ENCODE measurements around the gene GSTT4.

GSTT4 gene

DNA sequence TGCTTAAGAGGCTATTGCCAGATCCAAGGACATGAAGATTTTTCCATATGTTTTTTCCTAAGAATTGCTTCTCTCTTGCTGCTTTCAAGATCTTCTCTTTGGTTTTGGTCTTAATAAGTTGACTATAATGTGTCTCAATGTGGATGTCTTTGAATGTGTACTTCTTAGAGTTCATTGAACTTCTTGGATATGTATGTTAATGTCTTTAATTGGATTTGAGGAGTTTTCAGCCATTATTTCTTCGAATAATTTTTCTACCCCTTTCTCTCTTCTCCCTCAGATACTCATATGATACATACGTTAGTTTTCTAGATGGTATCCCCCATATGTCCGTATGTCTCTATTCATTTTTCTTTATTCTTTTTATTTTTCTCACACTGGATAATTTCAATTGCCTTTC is 19.1 kb upstream of the GSTT4 start:
- H3K27ac ChIP-seq, result no peak overlapping the region
- no peaks in the 10 kb centered on the region for H3K27me3 ChIP-seq (ENCODE audit: insufficient read depth, low read depth, severe bottlenecking)
- no peaks in the 10 kb centered on the region; the same call in 1 of the 2 replicates for H3K36me3 ChIP-seq
- TF ChIP-seq, protein P1, sequence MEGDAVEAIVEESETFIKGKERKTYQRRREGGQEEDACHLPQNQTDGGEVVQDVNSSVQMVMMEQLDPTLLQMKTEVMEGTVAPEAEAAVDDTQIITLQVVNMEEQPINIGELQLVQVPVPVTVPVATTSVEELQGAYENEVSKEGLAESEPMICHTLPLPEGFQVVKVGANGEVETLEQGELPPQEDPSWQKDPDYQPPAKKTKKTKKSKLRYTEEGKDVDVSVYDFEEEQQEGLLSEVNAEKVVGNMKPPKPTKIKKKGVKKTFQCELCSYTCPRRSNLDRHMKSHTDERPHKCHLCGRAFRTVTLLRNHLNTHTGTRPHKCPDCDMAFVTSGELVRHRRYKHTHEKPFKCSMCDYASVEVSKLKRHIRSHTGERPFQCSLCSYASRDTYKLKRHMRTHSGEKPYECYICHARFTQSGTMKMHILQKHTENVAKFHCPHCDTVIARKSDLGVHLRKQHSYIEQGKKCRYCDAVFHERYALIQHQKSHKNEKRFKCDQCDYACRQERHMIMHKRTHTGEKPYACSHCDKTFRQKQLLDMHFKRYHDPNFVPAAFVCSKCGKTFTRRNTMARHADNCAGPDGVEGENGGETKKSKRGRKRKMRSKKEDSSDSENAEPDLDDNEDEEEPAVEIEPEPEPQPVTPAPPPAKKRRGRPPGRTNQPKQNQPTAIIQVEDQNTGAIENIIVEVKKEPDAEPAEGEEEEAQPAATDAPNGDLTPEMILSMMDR (IDR thresholded peaks at IDR 0.05; ENCODE audit: low read depth, low read length), result no peak
- H3K4me3 ChIP-seq (ENCODE audit: low read depth, low read length), result no peak overlapping the region
- no peaks in the 10 kb centered on the region for H3K9me3 ChIP-seq (ENCODE audit: severe bottlenecking)
- no peak for DNase-seq

DNA sequence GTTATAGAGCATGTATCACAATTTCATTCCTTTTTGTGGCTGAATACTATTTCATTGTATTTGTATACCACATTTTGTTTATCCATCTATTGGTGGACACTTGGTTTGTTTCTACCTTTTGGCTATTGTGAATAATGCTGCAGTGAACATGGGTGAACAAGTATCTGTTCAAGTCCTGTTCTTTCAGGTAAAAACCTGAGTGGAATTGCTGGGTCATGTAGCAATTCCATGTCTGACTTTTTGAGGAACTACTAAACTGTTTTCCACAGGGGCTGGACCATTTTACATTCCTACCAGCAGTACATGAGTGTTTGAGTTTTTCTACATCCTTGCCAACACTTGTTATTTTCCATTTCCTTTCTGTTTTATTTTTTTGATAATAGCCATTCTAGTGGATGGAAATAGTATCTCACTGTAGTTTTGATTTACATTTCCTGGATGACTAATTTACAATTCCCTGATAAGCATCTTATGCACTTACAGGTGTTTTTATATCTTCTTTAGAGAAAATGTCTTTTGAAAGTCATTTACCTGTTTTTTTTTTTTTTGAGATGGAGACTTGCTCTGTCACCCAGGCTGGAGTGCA is 18.0 kb upstream of the GSTT4 start:
- no peaks in the 10 kb centered on the region; the same call in 1 of the 2 replicates for H3K36me3 ChIP-seq
- TF ChIP-seq, protein P1 (IDR thresholded peaks at IDR 0.05; ENCODE audit: low read depth, low read length), result no peak
- no peak for DNase-seq
- H3K9me3 ChIP-seq (ENCODE audit: severe bottlenecking), result no peaks in the 10 kb centered on the region
- H3K4me3 ChIP-seq (ENCODE audit: low read depth, low read length), result no peak overlapping the region
- no peak overlapping the region for H3K27ac ChIP-seq
- no peaks in the 10 kb centered on the region for H3K27me3 ChIP-seq (ENCODE audit: insufficient read depth, low read depth, severe bottlenecking)

DNA sequence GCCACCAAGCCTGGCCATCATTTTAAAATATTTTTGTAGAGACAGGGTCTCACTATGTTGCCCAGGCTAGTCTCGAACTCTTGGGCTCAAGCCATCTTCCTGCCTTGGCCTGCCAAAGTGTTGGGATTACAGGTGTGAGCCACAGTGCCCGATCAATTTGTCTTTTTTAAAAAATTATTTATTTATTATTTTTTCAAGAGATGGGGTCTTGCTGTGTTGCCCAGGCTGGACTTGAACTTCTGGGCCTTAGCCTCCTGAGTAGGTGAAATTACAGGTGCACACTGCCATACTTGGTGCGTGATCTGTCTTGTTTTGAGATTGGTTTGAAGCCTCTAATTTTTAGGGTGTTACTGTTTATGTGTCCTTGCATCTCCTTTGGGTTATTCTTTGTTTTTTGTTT is 16.1 kb upstream of the GSTT4 start:
- Histone ChIP-seq H3K27ac (no peak overlapping the region), H3K4me3 (ENCODE audit: low read depth, low read length) (no peak overlapping the region), H3K27me3 (ENCODE audit: insufficient read depth, low read depth, severe bottlenecking) (no peaks in the 10 kb centered on the region), H3K36me3 (peaks cover 8% of the 10 kb centered on the region), H3K9me3 (ENCODE audit: severe bottlenecking) (no peaks in the 10 kb centered on the region)
- DNase-seq, result no peak
- TF ChIP-seq, protein P1 (IDR thresholded peaks at IDR 0.05; ENCODE audit: low read depth, low read length), result no peak

DNA sequence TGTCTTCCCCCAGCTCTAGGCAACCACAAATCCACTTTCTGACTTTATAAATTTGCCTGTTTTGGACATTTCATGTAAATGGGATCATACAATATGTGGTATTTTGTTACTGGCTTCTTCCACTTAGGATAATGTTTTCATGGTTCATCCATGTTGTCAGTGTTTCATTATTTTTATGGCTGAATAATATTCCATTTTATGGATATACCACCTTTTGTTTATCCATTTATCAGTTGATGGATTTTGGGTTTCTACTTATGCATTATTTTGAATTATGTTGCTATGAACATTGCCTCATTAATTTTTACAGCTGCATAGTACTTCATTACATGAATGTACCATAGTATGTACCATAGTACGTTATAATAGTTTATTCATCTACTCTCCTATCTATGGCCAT is 10.9 kb upstream of the GSTT4 start:
- DNase-seq, result no peak
- H3K9me3 ChIP-seq (ENCODE audit: severe bottlenecking), result no peaks in the 10 kb centered on the region
- TF ChIP-seq, protein P1 (IDR thresholded peaks at IDR 0.05; ENCODE audit: low read depth, low read length), result no peak
- no peak overlapping the region for H3K27ac ChIP-seq
- no peak overlapping the region for H3K4me3 ChIP-seq (ENCODE audit: low read depth, low read length)
- no peaks in the 10 kb centered on the region for H3K27me3 ChIP-seq (ENCODE audit: insufficient read depth, low read depth, severe bottlenecking)
- H3K36me3 ChIP-seq, result peaks cover 12% of the 10 kb centered on the region

DNA sequence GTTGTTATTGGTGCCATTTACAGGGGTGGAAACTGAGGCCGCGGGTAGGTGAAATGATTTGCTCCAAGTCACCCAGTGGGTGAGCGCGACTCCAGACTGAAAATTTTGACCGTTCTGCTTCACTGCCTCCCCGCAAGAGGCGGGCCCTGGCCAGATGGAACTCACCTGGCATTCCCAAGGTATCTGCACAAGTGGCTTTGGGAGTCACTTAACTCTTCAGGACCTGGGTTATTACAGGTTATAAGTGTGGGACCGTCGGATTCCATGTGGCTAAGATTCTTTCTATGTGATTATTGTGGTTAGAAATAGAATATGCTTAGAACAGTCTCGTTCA is 6.4 kb upstream of the GSTT4 start:
- peak overlapping the region; percentile 98 for H3K4me3 ChIP-seq (ENCODE audit: low read depth, low read length)
- H3K9me3 ChIP-seq (ENCODE audit: severe bottlenecking), result no peaks in the 10 kb centered on the region
- peak overlapping the region; percentile 79 for H3K27ac ChIP-seq
- H3K36me3 ChIP-seq, result peaks cover 6% of the 10 kb centered on the region
- H3K27me3 ChIP-seq (ENCODE audit: insufficient read depth, low read depth, severe bottlenecking), result no peaks in the 10 kb centered on the region
- TF ChIP-seq, protein P1 (IDR thresholded peaks at IDR 0.05; ENCODE audit: low read depth, low read length), result no peak
- peak; percentile 39 for DNase-seq

DNA sequence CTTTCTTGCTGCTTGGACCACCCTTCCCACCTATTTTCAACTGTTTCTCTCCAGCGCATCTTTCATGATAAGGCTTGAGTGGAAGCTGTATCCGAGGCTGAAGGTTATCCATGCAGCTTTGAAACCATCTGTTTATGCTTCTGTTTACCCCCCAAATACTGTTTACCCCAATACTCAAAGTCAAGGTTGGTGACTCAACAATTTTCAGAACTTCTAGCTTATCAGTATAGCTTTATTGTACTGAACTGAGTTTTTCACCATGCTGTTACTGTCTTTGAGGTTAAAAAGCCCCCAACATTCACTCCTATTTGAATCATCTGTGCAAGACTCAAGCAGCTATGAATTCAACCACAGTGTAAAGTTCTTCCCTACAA is 4.8 kb upstream of the GSTT4 start:
- no peak for DNase-seq
- Histone ChIP-seq H3K9me3 (ENCODE audit: severe bottlenecking) (no peaks in the 10 kb centered on the region), H3K4me3 (ENCODE audit: low read depth, low read length) (no peak overlapping the region), H3K27ac (no peak overlapping the region), H3K36me3 (0 out of 2 replicates have a peak, but pooled peaks cover 3% of the 10 kb centered on the region), H3K27me3 (ENCODE audit: insufficient read depth, low read depth, severe bottlenecking) (no peaks in the 10 kb centered on the region)
- TF ChIP-seq, protein P1 (IDR thresholded peaks at IDR 0.05; ENCODE audit: low read depth, low read length), result no peak
